ENCODE data around the gene CDKN2B-AS1. TPM values are rescaled to one million over a fixed set of nuclear protein-coding genes. Genes with fewer than 3 reads are reported as not detected.

CDKN2B-AS1 gene
- polyA plus RNA-seq, 2 donors = 0.28 to 0.47 TPM

DNA sequence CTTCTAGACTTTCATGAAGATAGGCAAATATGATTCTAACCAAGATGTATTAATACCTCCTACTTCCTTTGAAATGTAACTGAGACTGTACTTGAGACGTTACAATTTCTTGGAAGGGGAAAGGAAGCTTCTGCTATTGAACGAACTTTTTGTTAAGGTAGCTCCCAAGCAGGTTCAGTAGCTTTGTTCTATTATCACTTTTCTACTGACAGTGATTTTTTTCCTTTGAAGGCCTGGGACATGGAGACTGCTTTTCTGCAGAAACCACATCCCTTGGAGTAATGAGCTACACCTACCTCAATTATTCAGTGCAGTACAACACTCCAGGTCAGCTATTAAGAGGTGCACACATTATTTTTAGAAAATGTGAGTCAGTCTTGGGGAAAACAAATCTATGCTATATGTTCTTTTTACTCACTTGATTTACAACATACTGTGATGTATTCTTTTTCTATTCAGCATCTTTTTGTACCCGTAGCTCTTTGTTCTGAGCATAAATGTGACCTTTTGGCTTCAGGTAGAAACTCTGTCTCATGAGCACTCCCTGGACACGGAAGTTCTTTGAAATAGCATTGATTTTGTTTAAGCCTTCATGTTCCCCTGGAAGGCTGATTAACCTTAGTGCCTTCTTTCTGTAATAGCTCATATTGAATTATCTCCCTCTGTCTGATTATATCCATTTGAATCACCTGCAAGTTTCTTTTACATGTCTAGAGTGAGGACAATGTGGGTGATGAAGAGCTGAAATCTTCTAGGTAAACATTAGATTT, 71.0 kb downstream of the CDKN2B-AS1 start:
- no peaks in the 10 kb centered on the region for H3K36me3 ChIP-seq (ENCODE audit: control insufficient read depth in 2 of 2, insufficient read depth in 2 of 2, low read length in 1 of 2)
- no peaks in the 10 kb centered on the region for H3K9me3 ChIP-seq (ENCODE audit: control insufficient read depth in 2 of 2, insufficient read depth in 1 of 2, low read depth in 1 of 2, low read length in 1 of 2)
- no peak overlapping the region for H3K4me3 ChIP-seq (ENCODE audit: low read depth in 1 of 2, low read length in 2 of 2)
- no peaks in the 10 kb centered on the region for H3K4me1 ChIP-seq (ENCODE audit: control insufficient read depth in 2 of 2, insufficient read depth in 2 of 2, low read length in 1 of 2)
- H3K27me3 ChIP-seq (ENCODE audit: control insufficient read depth in 1 of 2, insufficient read depth in 2 of 2, low read length in 2 of 2) = no peaks in the 10 kb centered on the region
- H3K27ac ChIP-seq (ENCODE audit: low read depth in 2 of 2, low read length in 1 of 2) = no peak overlapping the region
- WGBS, 2 donors = 64 to 68% methylated on average over 4 of the region's 4 CpGs

DNA sequence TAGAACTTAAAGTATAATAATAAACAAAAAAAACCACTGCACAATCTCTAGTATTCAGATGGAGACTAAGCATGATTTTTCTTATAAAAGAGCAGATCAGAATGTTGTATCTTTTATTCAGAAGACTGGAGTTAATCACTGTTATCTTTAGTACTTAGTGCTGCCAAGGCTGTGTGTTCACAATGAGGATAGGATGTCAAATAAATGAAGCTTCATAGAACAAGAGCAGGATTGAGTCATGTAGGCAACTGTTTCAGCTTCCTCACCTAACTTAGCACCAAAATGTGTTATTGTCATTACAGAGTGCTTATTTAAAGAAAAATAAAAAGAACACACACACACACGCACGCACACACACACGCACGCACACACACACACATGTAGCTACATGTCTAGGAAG, 72.6 kb downstream of the CDKN2B-AS1 start:
- H3K4me3 ChIP-seq (ENCODE audit: low read depth in 1 of 2, low read length in 2 of 2) = no peak overlapping the region
- no peaks in the 10 kb centered on the region for H3K27me3 ChIP-seq (ENCODE audit: control insufficient read depth in 1 of 2, insufficient read depth in 2 of 2, low read length in 2 of 2)
- H3K36me3 ChIP-seq (ENCODE audit: control insufficient read depth in 2 of 2, insufficient read depth in 2 of 2, low read length in 1 of 2) = no peaks in the 10 kb centered on the region
- 52 to 78% methylated on average over 4 of the region's 4 CpGs for WGBS, 2 donors
- no peaks in the 10 kb centered on the region for H3K9me3 ChIP-seq (ENCODE audit: control insufficient read depth in 2 of 2, insufficient read depth in 1 of 2, low read depth in 1 of 2, low read length in 1 of 2)
- H3K4me1 ChIP-seq (ENCODE audit: control insufficient read depth in 2 of 2, insufficient read depth in 2 of 2, low read length in 1 of 2) = no peaks in the 10 kb centered on the region
- no peak overlapping the region for H3K27ac ChIP-seq (ENCODE audit: low read depth in 2 of 2, low read length in 1 of 2)

DNA sequence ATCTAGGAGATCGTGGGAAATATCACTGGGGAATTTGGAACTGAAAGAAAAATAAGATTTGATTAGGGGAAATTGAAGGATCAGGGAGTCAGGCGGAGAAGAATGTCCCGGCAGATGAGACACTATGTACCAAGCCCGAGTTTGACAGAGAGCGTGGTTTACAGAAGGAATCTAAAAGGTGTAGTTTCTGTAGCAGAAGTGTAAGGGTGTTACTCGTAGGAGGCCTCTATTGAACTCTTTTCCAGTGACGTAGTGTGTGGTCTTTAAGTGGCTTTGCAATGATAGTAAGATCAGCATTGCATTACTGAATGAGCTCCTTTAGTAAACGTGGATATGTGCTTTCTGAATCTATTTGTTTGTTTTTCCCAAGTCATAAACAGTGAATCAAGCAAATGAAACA, 73.8 kb downstream of the CDKN2B-AS1 start:
- no peaks in the 10 kb centered on the region for H3K4me1 ChIP-seq (ENCODE audit: control insufficient read depth in 2 of 2, insufficient read depth in 2 of 2, low read length in 1 of 2)
- H3K27me3 ChIP-seq (ENCODE audit: control insufficient read depth in 1 of 2, insufficient read depth in 2 of 2, low read length in 2 of 2) = no peaks in the 10 kb centered on the region
- H3K4me3 ChIP-seq (ENCODE audit: low read depth in 1 of 2, low read length in 2 of 2) = no peak overlapping the region
- 83 to 84% methylated on average over 8 of the region's 8 CpGs for WGBS, 2 donors
- no peaks in the 10 kb centered on the region for H3K9me3 ChIP-seq (ENCODE audit: control insufficient read depth in 2 of 2, insufficient read depth in 1 of 2, low read depth in 1 of 2, low read length in 1 of 2)
- H3K36me3 ChIP-seq (ENCODE audit: control insufficient read depth in 2 of 2, insufficient read depth in 2 of 2, low read length in 1 of 2) = no peaks in the 10 kb centered on the region
- H3K27ac ChIP-seq (ENCODE audit: low read depth in 2 of 2, low read length in 1 of 2) = no peak overlapping the region

DNA sequence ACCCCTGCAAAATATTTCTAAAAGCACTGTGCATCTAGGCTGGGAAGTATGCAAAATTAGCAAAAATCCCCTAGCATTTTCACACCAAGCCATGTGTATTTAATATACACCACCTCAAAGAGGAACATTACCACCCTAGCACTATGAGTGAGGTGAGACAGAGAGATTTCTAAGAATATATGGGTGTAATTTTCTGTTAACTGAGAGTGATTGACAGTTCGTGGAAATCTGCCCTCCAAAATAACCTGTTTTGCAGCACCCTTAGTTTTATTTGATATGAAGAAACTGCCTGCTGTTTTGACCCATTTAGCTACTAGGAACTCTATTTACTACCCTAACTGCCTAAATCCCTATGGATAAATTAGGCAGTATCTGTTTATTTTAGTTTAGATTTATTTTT, 78.8 kb downstream of the CDKN2B-AS1 start:
- no peaks in the 10 kb centered on the region for H3K9me3 ChIP-seq (ENCODE audit: control insufficient read depth in 2 of 2, insufficient read depth in 1 of 2, low read depth in 1 of 2, low read length in 1 of 2)
- H3K4me1 ChIP-seq (ENCODE audit: control insufficient read depth in 2 of 2, insufficient read depth in 2 of 2, low read length in 1 of 2) = no peaks in the 10 kb centered on the region
- 66 to 71% methylated on average over 1 of the region's 1 CpG for WGBS, 2 donors
- H3K27me3 ChIP-seq (ENCODE audit: control insufficient read depth in 1 of 2, insufficient read depth in 2 of 2, low read length in 2 of 2) = no peaks in the 10 kb centered on the region
- H3K36me3 ChIP-seq (ENCODE audit: control insufficient read depth in 2 of 2, insufficient read depth in 2 of 2, low read length in 1 of 2) = no peaks in the 10 kb centered on the region
- no peak overlapping the region for H3K4me3 ChIP-seq (ENCODE audit: low read depth in 1 of 2, low read length in 2 of 2)
- H3K27ac ChIP-seq (ENCODE audit: low read depth in 2 of 2, low read length in 1 of 2) = no peak overlapping the region

DNA sequence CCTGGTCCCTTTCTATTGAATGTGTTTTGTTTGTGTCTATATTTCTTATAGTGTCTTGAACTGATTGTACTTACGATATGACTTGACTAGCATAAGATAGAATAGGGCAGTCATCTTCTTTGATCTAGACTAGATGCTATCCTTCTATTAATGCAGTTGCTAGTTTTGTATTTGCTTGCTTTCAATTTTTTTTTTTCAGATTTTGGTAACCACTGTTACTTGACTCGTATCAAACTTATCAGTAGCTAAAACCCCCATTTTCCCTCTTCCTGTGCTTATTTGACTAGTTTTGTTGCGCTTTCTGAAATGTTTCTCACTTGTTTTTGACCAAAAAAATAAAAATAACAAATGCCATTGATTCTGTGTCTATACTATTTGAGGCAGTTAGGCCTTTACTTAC, 83.5 kb downstream of the CDKN2B-AS1 start:
- no peaks in the 10 kb centered on the region for H3K36me3 ChIP-seq (ENCODE audit: control insufficient read depth in 2 of 2, insufficient read depth in 2 of 2, low read length in 1 of 2)
- H3K4me1 ChIP-seq (ENCODE audit: control insufficient read depth in 2 of 2, insufficient read depth in 2 of 2, low read length in 1 of 2) = no peaks in the 10 kb centered on the region
- no peak overlapping the region for H3K27ac ChIP-seq (ENCODE audit: low read depth in 2 of 2, low read length in 1 of 2)
- no peaks in the 10 kb centered on the region for H3K27me3 ChIP-seq (ENCODE audit: control insufficient read depth in 1 of 2, insufficient read depth in 2 of 2, low read length in 2 of 2)
- 85 to 89% methylated on average over 3 of the region's 3 CpGs for WGBS, 2 donors
- H3K4me3 ChIP-seq (ENCODE audit: low read depth in 1 of 2, low read length in 2 of 2) = no peak overlapping the region
- no peaks in the 10 kb centered on the region for H3K9me3 ChIP-seq (ENCODE audit: control insufficient read depth in 2 of 2, insufficient read depth in 1 of 2, low read depth in 1 of 2, low read length in 1 of 2)

DNA sequence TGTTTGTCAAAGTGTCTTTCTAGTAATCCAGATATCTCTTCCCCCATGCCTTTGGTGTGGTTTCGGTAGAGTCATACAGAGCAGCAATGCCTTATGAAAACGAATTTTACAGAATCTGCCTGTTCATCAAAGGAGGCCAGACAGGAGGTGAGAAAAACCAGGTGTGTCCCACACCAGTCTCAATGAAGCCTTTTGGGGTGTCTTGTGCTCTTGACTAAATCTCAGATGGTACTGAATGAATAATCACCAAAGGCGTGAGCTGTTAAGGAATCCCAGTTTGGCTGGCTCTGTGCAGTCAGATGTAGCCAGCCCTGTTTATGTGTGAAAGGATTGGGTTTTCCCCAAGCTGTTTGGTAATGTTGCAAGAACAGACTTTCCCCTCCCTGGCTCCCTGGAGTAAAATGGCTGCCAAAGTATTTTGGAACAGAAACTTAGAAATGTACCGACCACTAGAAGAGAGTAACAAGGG, 85.3 kb downstream of the CDKN2B-AS1 start:
- Histone ChIP-seq H3K9me3 (ENCODE audit: control insufficient read depth in 2 of 2, insufficient read depth in 1 of 2, low read depth in 1 of 2, low read length in 1 of 2) (no peaks in the 10 kb centered on the region), H3K27ac (ENCODE audit: low read depth in 2 of 2, low read length in 1 of 2) (peak overlapping the region; percentile 46 to 57), H3K4me1 (ENCODE audit: control insufficient read depth in 2 of 2, insufficient read depth in 2 of 2, low read length in 1 of 2) (no peaks in the 10 kb centered on the region), H3K27me3 (ENCODE audit: control insufficient read depth in 1 of 2, insufficient read depth in 2 of 2, low read length in 2 of 2) (no peaks in the 10 kb centered on the region), H3K36me3 (ENCODE audit: control insufficient read depth in 2 of 2, insufficient read depth in 2 of 2, low read length in 1 of 2) (no peaks in the 10 kb centered on the region), H3K4me3 (ENCODE audit: low read depth in 1 of 2, low read length in 2 of 2) (no peak overlapping the region)
- 29 to 43% methylated on average over 4 of the region's 4 CpGs for WGBS, 2 donors

DNA sequence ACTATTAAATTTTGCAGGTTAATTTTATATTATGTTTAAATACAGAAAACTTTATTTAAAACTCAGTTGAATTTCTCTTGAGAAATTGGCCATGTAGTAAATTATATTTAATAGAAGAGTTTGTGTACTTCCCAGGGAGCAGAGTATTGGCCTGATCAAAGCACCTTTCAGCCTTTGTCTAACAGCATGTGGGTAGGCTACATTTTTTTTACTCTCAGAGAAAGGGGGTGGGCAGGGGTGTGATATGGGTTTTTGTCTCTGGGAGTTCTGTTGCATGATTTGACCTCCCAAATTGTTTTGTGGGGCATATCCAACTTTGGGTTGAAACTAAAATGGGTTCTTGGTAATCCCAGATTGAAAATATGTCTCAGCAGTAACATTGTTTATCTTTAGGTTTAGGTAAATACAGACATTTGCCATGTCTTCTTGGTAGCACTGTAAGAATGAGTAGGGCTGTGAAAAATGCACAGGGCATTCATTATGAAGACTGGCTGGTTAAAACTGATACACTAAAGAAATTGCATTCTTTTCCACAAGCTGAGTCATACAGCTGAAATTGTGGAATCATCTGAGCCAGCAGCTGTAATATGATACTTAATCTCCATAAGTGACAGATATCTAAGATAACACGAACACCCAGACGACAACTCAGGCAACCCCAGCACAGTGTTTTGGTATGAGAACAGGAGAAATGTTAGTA, 89.9 kb downstream of the CDKN2B-AS1 start:
- WGBS, 2 donors = 6 to 13% methylated on average over 2 of the region's 2 CpGs
- Histone ChIP-seq H3K4me3 (ENCODE audit: low read depth in 1 of 2, low read length in 2 of 2) (no peak overlapping the region), H3K4me1 (ENCODE audit: control insufficient read depth in 2 of 2, insufficient read depth in 2 of 2, low read length in 1 of 2) (peaks cover 0 to 2% of the 10 kb centered on the region in 2 donors), H3K27ac (ENCODE audit: low read depth in 2 of 2, low read length in 1 of 2) (no peak overlapping the region), H3K36me3 (ENCODE audit: control insufficient read depth in 2 of 2, insufficient read depth in 2 of 2, low read length in 1 of 2) (no peaks in the 10 kb centered on the region), H3K27me3 (ENCODE audit: control insufficient read depth in 1 of 2, insufficient read depth in 2 of 2, low read length in 2 of 2) (no peaks in the 10 kb centered on the region), H3K9me3 (ENCODE audit: control insufficient read depth in 2 of 2, insufficient read depth in 1 of 2, low read depth in 1 of 2, low read length in 1 of 2) (no peaks in the 10 kb centered on the region)

DNA sequence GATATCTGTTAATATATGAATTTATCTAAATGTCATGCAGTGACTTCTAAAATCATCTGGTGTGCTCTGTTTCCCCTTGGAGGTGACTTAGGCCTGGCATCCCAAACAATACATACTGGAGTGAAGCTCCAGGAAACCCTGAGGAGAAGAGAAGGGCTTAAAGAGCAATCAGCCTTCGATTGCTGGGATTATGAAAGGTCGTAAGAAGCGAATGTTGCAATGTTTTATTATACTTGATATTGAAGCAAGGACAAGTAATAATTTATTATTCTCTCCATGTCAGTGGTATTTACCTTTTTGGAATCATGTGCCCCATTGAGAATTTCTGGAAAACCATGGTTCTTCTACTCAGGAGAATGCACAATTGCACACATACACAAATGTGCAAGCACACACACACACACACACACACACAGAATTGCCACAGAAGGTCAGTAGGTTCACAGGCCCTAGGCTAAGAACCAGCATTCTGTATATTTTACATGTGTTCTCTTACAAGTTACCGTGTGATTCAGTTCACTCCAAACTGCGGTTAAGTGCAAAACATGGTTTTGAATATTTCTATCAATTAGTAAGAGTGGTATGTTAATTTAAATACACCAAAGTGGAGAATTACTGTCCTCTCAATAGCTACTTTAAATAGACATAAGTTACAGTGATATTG, 93.6 kb downstream of the CDKN2B-AS1 start:
- no peaks in the 10 kb centered on the region for H3K36me3 ChIP-seq (ENCODE audit: control insufficient read depth in 2 of 2, insufficient read depth in 2 of 2, low read length in 1 of 2)
- no peaks in the 10 kb centered on the region for H3K9me3 ChIP-seq (ENCODE audit: control insufficient read depth in 2 of 2, insufficient read depth in 1 of 2, low read depth in 1 of 2, low read length in 1 of 2)
- no peak overlapping the region for H3K4me3 ChIP-seq (ENCODE audit: low read depth in 1 of 2, low read length in 2 of 2)
- no peaks in the 10 kb centered on the region for H3K27me3 ChIP-seq (ENCODE audit: control insufficient read depth in 1 of 2, insufficient read depth in 2 of 2, low read length in 2 of 2)
- 62 to 80% methylated on average over 5 of the region's 5 CpGs for whole genome bisulfite sequencing, 2 donors
- H3K4me1 ChIP-seq (ENCODE audit: control insufficient read depth in 2 of 2, insufficient read depth in 2 of 2, low read length in 1 of 2) = peaks cover 0 to 2% of the 10 kb centered on the region in 2 donors
- no peak overlapping the region for H3K27ac ChIP-seq (ENCODE audit: low read depth in 2 of 2, low read length in 1 of 2)

DNA sequence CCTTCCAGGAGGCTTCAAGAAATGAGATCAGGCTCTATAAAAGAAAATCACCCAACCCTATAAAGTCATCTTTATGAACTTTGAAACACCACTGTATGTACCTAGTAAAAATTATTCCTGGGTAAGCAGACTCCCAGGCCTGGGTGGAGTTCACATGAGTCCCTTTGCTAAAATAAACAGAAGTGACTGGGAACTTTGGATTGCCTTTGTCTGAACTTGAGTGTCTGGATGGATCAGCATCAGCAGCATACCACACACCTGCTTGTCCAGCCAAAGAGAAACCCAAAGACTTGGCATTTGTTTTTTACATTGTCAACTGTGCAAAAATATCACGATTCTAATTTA, 94.1 kb downstream of the CDKN2B-AS1 start:
- Histone ChIP-seq H3K4me3 (ENCODE audit: low read depth in 1 of 2, low read length in 2 of 2) (no peak overlapping the region), H3K4me1 (ENCODE audit: control insufficient read depth in 2 of 2, insufficient read depth in 2 of 2, low read length in 1 of 2) (peaks cover 0 to 2% of the 10 kb centered on the region in 2 donors), H3K36me3 (ENCODE audit: control insufficient read depth in 2 of 2, insufficient read depth in 2 of 2, low read length in 1 of 2) (no peaks in the 10 kb centered on the region), H3K27me3 (ENCODE audit: control insufficient read depth in 1 of 2, insufficient read depth in 2 of 2, low read length in 2 of 2) (no peaks in the 10 kb centered on the region), H3K27ac (ENCODE audit: low read depth in 2 of 2, low read length in 1 of 2) (no peak overlapping the region), H3K9me3 (ENCODE audit: control insufficient read depth in 2 of 2, insufficient read depth in 1 of 2, low read depth in 1 of 2, low read length in 1 of 2) (no peaks in the 10 kb centered on the region)
- WGBS, 2 donors = 54 to 57% methylated on average over 1 of the region's 1 CpG

Measured in esophagus (tissue), 2 donors.